Colonic mucosa (tissue), 4 donors: ENCODE measurements around the gene TEKT1. TPM values are rescaled to one million over a fixed set of nuclear protein-coding genes. Genes with fewer than 3 reads are reported as not detected.

Experiments
- DNase-seq: peaks from one replicate; pipeline ENCODE4 v3.0.0-alpha.2; 2020
- H3K27ac ChIP-seq: fragments of 200-600 bp; one replicate; pipeline ENCODE4 v1.8.0; 2021
- H3K27me3 ChIP-seq: fragments of 200-600 bp; one replicate; pipeline ENCODE4 v1.8.0; 2021
- H3K36me3 ChIP-seq: fragments of 200-600 bp; one replicate; pipeline ENCODE4 v1.8.0; 2021
- H3K4me1 ChIP-seq: fragments of 200-600 bp; one replicate; pipeline ENCODE4 v1.8.0; 2021; ENCODE audit warnings: mild to moderate bottlenecking
- H3K4me3 ChIP-seq: fragments of 200-600 bp; one replicate; pipeline ENCODE4 v1.8.0; 2021
- H3K9ac ChIP-seq, 2 donors: one replicate each; pipeline ENCODE4 v1.7.0; 2013; ENCODE audit warnings: control low read depth in 2 of 2, low read depth in 2 of 2, low read length in 2 of 2
- H3K9me3 ChIP-seq: fragments of 200-600 bp; one replicate; pipeline ENCODE4 v1.8.0; 2021
- intact Hi-C: fragments of 100-400 bp; cut with DNase I; formaldehyde crosslinking; loops from one replicate; pipeline ENCODE4 v1.14.1; 2022
- total RNA-seq, 2 donors: library from RNA; stranded (reverse); fragmentation: NEBNext Ultra II Directional in 1 of 2; extraction: Animal tissue kit (Norgen Biotek cat#: 25700) in 1 of 2; gene quantifications; one replicate each; pipeline ENCODE4 v1.2.1, GENCODE V29; 2021
- TF ChIP-seq, protein P1 (sequence below): fragments of 200-600 bp; IDR thresholded peaks from one replicate; pipeline ENCODE4 v1.8.0; 2022; ENCODE audit warnings: antibody characterized with exemption, mild to moderate bottlenecking
- donor health status: healthy.
- donor health status: DM: no; HTN: no; CAD: no.
- donor health status: DM: no; HTN: no; CAD: no.

The TEKT1 gene
- total RNA-seq, 2 donors from 2014 or later = not detected

DNA sequence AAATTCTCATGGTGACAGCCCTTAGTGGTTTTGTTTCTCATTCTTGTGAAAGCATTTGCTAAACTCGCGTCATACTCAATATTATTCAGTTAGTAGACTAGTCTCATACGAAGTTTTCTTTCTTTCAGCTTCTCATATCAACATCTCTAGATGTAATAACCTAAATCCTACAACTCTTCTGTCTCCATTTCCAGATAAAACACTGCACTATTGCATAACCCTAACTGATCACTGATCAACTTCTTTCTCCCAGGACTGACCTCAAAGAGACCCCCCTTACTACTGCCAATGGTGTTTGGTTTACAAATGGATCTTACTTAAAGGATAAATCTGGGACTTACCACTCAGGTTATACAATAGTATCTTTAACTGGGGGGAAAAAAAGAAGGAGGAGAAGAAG lies 36.3 kb upstream of the TEKT1 start:
- Histone ChIP-seq H3K4me1 (no peaks in the 10 kb centered on the region), H3K9me3 (no peaks in the 10 kb centered on the region), H3K27ac (no peak overlapping the region), H3K27me3 (no peaks in the 10 kb centered on the region), H3K4me3 (no peak overlapping the region), H3K36me3 (no peaks in the 10 kb centered on the region), H3K9ac (no peak overlapping the region)
- intact Hi-C loops = no loop called here
- TF ChIP-seq, protein P1, sequence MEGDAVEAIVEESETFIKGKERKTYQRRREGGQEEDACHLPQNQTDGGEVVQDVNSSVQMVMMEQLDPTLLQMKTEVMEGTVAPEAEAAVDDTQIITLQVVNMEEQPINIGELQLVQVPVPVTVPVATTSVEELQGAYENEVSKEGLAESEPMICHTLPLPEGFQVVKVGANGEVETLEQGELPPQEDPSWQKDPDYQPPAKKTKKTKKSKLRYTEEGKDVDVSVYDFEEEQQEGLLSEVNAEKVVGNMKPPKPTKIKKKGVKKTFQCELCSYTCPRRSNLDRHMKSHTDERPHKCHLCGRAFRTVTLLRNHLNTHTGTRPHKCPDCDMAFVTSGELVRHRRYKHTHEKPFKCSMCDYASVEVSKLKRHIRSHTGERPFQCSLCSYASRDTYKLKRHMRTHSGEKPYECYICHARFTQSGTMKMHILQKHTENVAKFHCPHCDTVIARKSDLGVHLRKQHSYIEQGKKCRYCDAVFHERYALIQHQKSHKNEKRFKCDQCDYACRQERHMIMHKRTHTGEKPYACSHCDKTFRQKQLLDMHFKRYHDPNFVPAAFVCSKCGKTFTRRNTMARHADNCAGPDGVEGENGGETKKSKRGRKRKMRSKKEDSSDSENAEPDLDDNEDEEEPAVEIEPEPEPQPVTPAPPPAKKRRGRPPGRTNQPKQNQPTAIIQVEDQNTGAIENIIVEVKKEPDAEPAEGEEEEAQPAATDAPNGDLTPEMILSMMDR = no peak
- DNase-seq = no peak

DNA sequence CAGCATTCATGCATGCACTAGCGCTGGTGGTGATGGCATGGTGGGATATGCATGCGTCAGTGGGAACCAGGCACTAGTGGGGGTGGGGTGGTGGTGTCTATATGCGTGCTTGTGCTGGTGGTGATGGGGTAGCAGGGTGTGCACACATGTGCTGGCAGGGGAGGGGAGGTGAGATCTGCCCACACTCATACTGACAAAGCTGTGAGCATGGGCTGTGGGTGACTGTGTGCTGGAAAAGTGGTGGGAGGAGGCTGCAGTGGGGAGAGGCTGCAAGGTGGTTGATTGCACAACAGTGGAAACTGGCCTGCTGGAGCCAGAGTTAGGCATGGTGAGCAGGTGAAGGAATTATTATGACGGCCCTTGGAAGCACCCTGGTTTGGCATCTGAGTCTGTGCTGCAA lies 31.3 kb upstream of the TEKT1 start:
- TF ChIP-seq, protein P1 = no peak
- no peaks in the 10 kb centered on the region for H3K36me3 ChIP-seq
- H3K4me3 ChIP-seq = no peak overlapping the region
- intact Hi-C loops = no loop called here
- H3K4me1 ChIP-seq = no peaks in the 10 kb centered on the region
- no peak overlapping the region for H3K27ac ChIP-seq
- no peak overlapping the region for H3K9ac ChIP-seq
- no peak for DNase-seq
- no peaks in the 10 kb centered on the region for H3K9me3 ChIP-seq
- no peaks in the 10 kb centered on the region for H3K27me3 ChIP-seq

DNA sequence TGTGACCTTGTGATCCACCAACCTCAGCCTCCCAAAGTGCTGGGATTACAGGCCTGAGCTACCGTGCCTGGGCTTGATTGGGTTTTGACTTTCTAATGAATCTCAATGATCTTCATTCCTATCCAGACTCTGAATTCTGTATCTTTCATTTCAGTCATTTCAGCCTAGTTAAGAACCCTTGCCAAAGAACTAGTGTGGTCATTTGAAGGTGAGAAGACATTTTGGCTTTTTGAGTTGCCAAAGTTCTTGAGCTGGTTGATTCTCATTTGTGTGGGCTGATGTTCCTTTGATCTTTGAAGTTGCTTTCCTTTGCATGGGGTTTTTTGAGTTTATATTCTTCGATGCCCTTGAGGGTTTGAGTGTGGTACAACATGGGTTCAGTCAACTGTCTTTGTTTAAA lies 30.6 kb upstream of the TEKT1 start:
- no peak overlapping the region for H3K9ac ChIP-seq
- no peak for DNase-seq
- H3K9me3 ChIP-seq = no peaks in the 10 kb centered on the region
- no peak overlapping the region for H3K4me3 ChIP-seq
- intact Hi-C loops = no loop called here
- TF ChIP-seq, protein P1 = no peak
- no peaks in the 10 kb centered on the region for H3K4me1 ChIP-seq
- H3K27me3 ChIP-seq = no peaks in the 10 kb centered on the region
- no peak overlapping the region for H3K27ac ChIP-seq
- H3K36me3 ChIP-seq = no peaks in the 10 kb centered on the region

DNA sequence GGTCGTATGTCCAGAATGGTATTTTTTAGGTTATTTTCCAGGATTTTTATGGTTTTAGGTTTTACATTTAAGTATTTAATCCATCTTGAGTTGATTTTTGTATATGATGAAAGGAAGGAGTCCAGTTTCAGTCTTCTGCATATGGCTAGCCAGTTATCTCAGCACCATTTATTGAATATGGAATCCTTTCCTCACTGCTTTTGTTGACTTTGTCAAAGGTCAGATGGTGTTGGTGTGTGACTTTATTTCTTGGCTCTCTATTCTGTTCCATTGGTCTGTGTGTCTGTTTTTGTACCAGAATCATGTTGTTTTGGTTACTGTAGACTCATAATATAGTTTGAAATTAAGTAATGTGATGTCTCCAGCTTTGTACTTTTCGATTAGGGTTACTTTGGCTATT lies 26.4 kb upstream of the TEKT1 start:
- no peak overlapping the region for H3K9ac ChIP-seq
- TF ChIP-seq, protein P1 = no peak
- intact Hi-C loops = no loop called here
- no peaks in the 10 kb centered on the region for H3K4me1 ChIP-seq
- H3K27ac ChIP-seq = no peak overlapping the region
- no peak for DNase-seq
- H3K27me3 ChIP-seq = no peaks in the 10 kb centered on the region
- H3K4me3 ChIP-seq = no peak overlapping the region
- no peaks in the 10 kb centered on the region for H3K36me3 ChIP-seq
- H3K9me3 ChIP-seq = no peaks in the 10 kb centered on the region

DNA sequence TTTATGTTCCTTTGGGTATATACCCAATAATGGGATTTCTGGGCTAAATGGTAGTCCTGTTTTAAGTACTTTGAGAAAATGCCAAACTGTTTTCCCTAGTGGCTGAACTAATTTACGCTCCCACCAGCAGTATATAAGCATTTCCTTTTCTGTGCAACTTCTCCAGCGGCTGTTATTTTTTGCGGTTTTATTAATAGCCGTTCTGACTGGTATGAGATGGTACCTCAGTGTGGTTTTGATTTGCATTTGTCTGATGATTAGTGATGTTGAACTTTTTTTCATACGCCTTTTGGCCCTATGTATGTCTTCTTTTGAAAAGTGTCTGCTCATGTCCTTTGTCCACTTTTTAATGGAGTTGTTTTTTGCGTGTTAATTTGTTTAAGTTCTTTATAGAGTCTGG lies 25.8 kb upstream of the TEKT1 start:
- Histone ChIP-seq H3K9me3 (no peaks in the 10 kb centered on the region), H3K4me1 (no peaks in the 10 kb centered on the region), H3K27ac (no peak overlapping the region), H3K36me3 (no peaks in the 10 kb centered on the region), H3K27me3 (no peaks in the 10 kb centered on the region), H3K4me3 (no peak overlapping the region), H3K9ac (no peak overlapping the region)
- TF ChIP-seq, protein P1 = no peak
- DNase-seq = no peak
- intact Hi-C loops = no loop called here

DNA sequence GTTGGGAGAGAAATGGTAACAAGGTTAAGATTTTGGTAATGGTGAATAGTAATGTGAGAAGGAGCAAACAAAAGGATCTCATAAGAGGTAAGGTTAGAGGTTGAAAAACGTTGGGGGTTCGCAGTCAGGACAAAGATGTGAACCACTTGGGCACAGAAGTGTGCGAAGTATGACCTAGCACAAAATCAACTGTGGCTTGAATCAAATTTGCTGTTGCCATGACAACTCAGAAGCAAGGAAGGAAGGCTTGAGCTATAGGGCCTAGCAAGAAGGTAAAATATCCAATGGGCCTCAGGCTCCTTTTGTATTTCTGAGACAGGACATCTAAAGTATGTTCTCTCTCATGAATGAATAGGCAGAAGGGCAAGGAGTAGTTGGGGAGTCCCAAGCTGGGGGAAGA lies 24.5 kb upstream of the TEKT1 start:
- no peak overlapping the region for H3K27ac ChIP-seq
- no peak for DNase-seq
- intact Hi-C loops = no loop called here
- no peaks in the 10 kb centered on the region for H3K4me1 ChIP-seq
- H3K36me3 ChIP-seq = no peaks in the 10 kb centered on the region
- no peak overlapping the region for H3K9ac ChIP-seq
- TF ChIP-seq, protein P1 = no peak
- no peaks in the 10 kb centered on the region for H3K9me3 ChIP-seq
- no peak overlapping the region for H3K4me3 ChIP-seq
- no peaks in the 10 kb centered on the region for H3K27me3 ChIP-seq
